Suppressor macrophage treated with lipopolysaccharide for 1 hour (primary cell): ENCODE data around the gene AXIN2.
"Not testable (repeated sequence)": the region's sequence is repeated elsewhere in the genome, so short reads cannot be mapped to it uniquely, and the experiment has no call there.

Experiments used
- DNase-seq, 3 donors: peaks; one replicate each; pipeline ENCODE4 v3.0.0-alpha.2; 2020 to 2022

Gene AXIN2

GRCh38 chr17:65515959-65516948, 45.2 kb downstream of the AXIN2 start:
- no peak for DNase-seq

- DNase-seq = no peak
Measured at GRCh38 chr17:65515512-65515911, 45.9 kb downstream of the AXIN2 start.

- DNase-seq = no peak
Measured at GRCh38 chr17:65514541-65514940, 46.9 kb downstream of the AXIN2 start.

GRCh38 chr17:65514082-65514481, 47.4 kb downstream of the AXIN2 start:
- no peak for DNase-seq

- DNase-seq = no peak
Measured at GRCh38 chr17:65511316-65511715, 50.1 kb downstream of the AXIN2 start.

- DNase-seq = no peak
Measured at GRCh38 chr17:65509032-65509431, 52.4 kb downstream of the AXIN2 start.

GRCh38 chr17:65504673-65505072, 56.8 kb downstream of the AXIN2 start:
- not testable (repeated sequence) for DNase-seq

GRCh38 chr17:65504141-65504540, 57.3 kb downstream of the AXIN2 start:
- no peak for DNase-seq

GRCh38 chr17:65503557-65503956, 57.9 kb downstream of the AXIN2 start:
- no peak for DNase-seq

GRCh38 chr17:65498816-65499215, 62.6 kb downstream of the AXIN2 start:
- DNase-seq = no peak

GRCh38 chr17:65496801-65497200, 64.6 kb downstream of the AXIN2 start:
- no peak for DNase-seq

GRCh38 chr17:65495122-65496055, 66.1 kb downstream of the AXIN2 start:
- no peak for DNase-seq

GRCh38 chr17:65489413-65490155, 71.9 kb downstream of the AXIN2 start:
- DNase-seq = no peak

- DNase-seq = no peak
Measured at GRCh38 chr17:65488665-65489064, 72.8 kb downstream of the AXIN2 start.

GRCh38 chr17:65487990-65488389, 73.5 kb downstream of the AXIN2 start:
- no peak for DNase-seq

GRCh38 chr17:65487161-65487560, 74.3 kb downstream of the AXIN2 start:
- DNase-seq = no peak

- DNase-seq = no peak
Measured at GRCh38 chr17:65485388-65486299, 75.8 kb downstream of the AXIN2 start.

GRCh38 chr17:65484405-65484804, 77.0 kb downstream of the AXIN2 start:
- DNase-seq = not testable (repeated sequence)

GRCh38 chr17:65483438-65483837, 78.0 kb downstream of the AXIN2 start:
- DNase-seq = no peak

- no peak for DNase-seq
Measured at GRCh38 chr17:65482201-65482600, 79.2 kb downstream of the AXIN2 start.

GRCh38 chr17:65479282-65479681, 82.2 kb downstream of the AXIN2 start:
- DNase-seq = no peak
